T-helper 2 cell treated with Interferon-gamma antibody and Interleukin-4, amounts not matched to agents 5 μg/mL and 100 μg/mL, for 36 hours (primary cell): ENCODE data around the gene ANKRD55.
A peak's percentile ranks its signal among the peaks of the same experiment; 100 is the strongest.

Source experiments
- DNase-seq: peaks from one replicate; pipeline ENCODE4 v3.0.0; 2021; ENCODE audit warnings: low spot score
- H3K27ac Mint-ChIP-seq: one replicate; pipeline ENCODE4 v1.8.0; 2021; ENCODE audit warnings: mild to moderate bottlenecking, mixed read lengths
- H3K27me3 Mint-ChIP-seq: one replicate; pipeline ENCODE4 v1.8.0; 2021; ENCODE audit warnings: low read depth, mixed read lengths
- H3K36me3 Mint-ChIP-seq: one replicate; pipeline ENCODE4 v1.8.0; 2021; ENCODE audit warnings: low read depth, mixed read lengths
- H3K4me1 Mint-ChIP-seq: one replicate; pipeline ENCODE4 v1.8.0; 2021; ENCODE audit warnings: low read depth, mixed read lengths
- H3K4me3 Mint-ChIP-seq: one replicate; pipeline ENCODE4 v1.8.0; 2022; ENCODE audit warnings: mild to moderate bottlenecking, moderate library complexity, mixed read lengths
- H3K9me3 Mint-ChIP-seq: one replicate; pipeline ENCODE4 v1.8.0; 2021; ENCODE audit warnings: mixed read lengths

Gene ANKRD55

GRCh38 chr5:56060276-56061110 lies 172.6 kb downstream of the ANKRD55 start:
- peaks cover 4% of the 10 kb centered on the region for H3K36me3 Mint-ChIP-seq
- peaks cover 44% of the 10 kb centered on the region for H3K4me1 Mint-ChIP-seq
- peaks cover 39% of the 10 kb centered on the region for H3K27me3 Mint-ChIP-seq
- H3K27ac Mint-ChIP-seq = peak overlapping the region; percentile 46
- H3K9me3 Mint-ChIP-seq = no peaks in the 10 kb centered on the region
- peak; percentile 50 for DNase-seq
- H3K4me3 Mint-ChIP-seq = peak overlapping the region; percentile 62

GRCh38 chr5:56059854-56060253 lies 173.3 kb downstream of the ANKRD55 start:
- H3K27ac Mint-ChIP-seq = no peak overlapping the region
- H3K4me3 Mint-ChIP-seq = no peak overlapping the region
- H3K9me3 Mint-ChIP-seq = no peaks in the 10 kb centered on the region
- peaks cover 48% of the 10 kb centered on the region for H3K4me1 Mint-ChIP-seq
- no peak for DNase-seq
- peaks cover 39% of the 10 kb centered on the region for H3K27me3 Mint-ChIP-seq
- H3K36me3 Mint-ChIP-seq = peaks cover 4% of the 10 kb centered on the region

GRCh38 chr5:56056875-56057274 lies 176.3 kb downstream of the ANKRD55 start:
- Mint-ChIP-seq H3K4me3 (no peak overlapping the region), H3K9me3 (peaks cover 17% of the 10 kb centered on the region), H3K27me3 (peaks cover 27% of the 10 kb centered on the region), H3K4me1 (peaks cover 44% of the 10 kb centered on the region), H3K36me3 (peaks cover 13% of the 10 kb centered on the region), H3K27ac (no peak overlapping the region)
- no peak for DNase-seq

- Mint-ChIP-seq H3K27me3 (peaks cover 22% of the 10 kb centered on the region), H3K4me1 (peaks cover 44% of the 10 kb centered on the region), H3K4me3 (no peak overlapping the region), H3K9me3 (peaks cover 17% of the 10 kb centered on the region), H3K36me3 (peaks cover 15% of the 10 kb centered on the region), H3K27ac (no peak overlapping the region)
- no peak for DNase-seq
These were observed 177.3 kb downstream of the ANKRD55 start for GRCh38 chr5:56055859-56056258.

GRCh38 chr5:56055287-56055686 lies 177.8 kb downstream of the ANKRD55 start:
- no peak overlapping the region for H3K4me3 Mint-ChIP-seq
- peaks cover 17% of the 10 kb centered on the region for H3K27me3 Mint-ChIP-seq
- peaks cover 15% of the 10 kb centered on the region for H3K36me3 Mint-ChIP-seq
- no peak overlapping the region for H3K27ac Mint-ChIP-seq
- no peak for DNase-seq
- H3K9me3 Mint-ChIP-seq = peaks cover 17% of the 10 kb centered on the region
- peaks cover 42% of the 10 kb centered on the region for H3K4me1 Mint-ChIP-seq

- Mint-ChIP-seq H3K9me3 (peaks cover 17% of the 10 kb centered on the region), H3K4me3 (no peak overlapping the region), H3K27ac (no peak overlapping the region), H3K36me3 (peaks cover 15% of the 10 kb centered on the region), H3K27me3 (peaks cover 13% of the 10 kb centered on the region), H3K4me1 (peaks cover 45% of the 10 kb centered on the region)
- no peak for DNase-seq
These were observed 178.5 kb downstream of the ANKRD55 start for GRCh38 chr5:56054666-56055065.

GRCh38 chr5:56053363-56053762 lies 179.8 kb downstream of the ANKRD55 start:
- peaks cover 19% of the 10 kb centered on the region for H3K36me3 Mint-ChIP-seq
- no peak overlapping the region for H3K27ac Mint-ChIP-seq
- H3K27me3 Mint-ChIP-seq = peaks cover 14% of the 10 kb centered on the region
- peaks cover 40% of the 10 kb centered on the region for H3K4me1 Mint-ChIP-seq
- no peak for DNase-seq
- no peak overlapping the region for H3K4me3 Mint-ChIP-seq
- peaks cover 17% of the 10 kb centered on the region for H3K9me3 Mint-ChIP-seq

GRCh38 chr5:56052735-56053134 lies 180.4 kb downstream of the ANKRD55 start:
- H3K27ac Mint-ChIP-seq = no peak overlapping the region
- peaks cover 18% of the 10 kb centered on the region for H3K27me3 Mint-ChIP-seq
- H3K4me3 Mint-ChIP-seq = no peak overlapping the region

GRCh38 chr5:56050551-56051255 lies 182.4 kb downstream of the ANKRD55 start:
- Mint-ChIP-seq H3K9me3 (peaks cover 21% of the 10 kb centered on the region), H3K4me1 (peaks cover 23% of the 10 kb centered on the region), H3K27me3 (peaks cover 22% of the 10 kb centered on the region), H3K27ac (peak overlapping the region; percentile 89), H3K4me3 (peak overlapping the region; percentile 75), H3K36me3 (peaks cover 21% of the 10 kb centered on the region)
- DNase-seq = no peak

More at GRCh38 chr5:56052735-56053134, 180.4 kb downstream of the ANKRD55 start:
- H3K9me3 Mint-ChIP-seq = peaks cover 17% of the 10 kb centered on the region
- peaks cover 36% of the 10 kb centered on the region for H3K4me1 Mint-ChIP-seq
- no peak for DNase-seq
- H3K36me3 Mint-ChIP-seq = peaks cover 15% of the 10 kb centered on the region
